Measurements from ENCODE around the gene TMEM247. TPM values are rescaled to one million over a fixed set of nuclear protein-coding genes. Genes with fewer than 3 reads are reported as not detected.

The TMEM247 gene
- total and polyA plus RNA-seq, 2 donors (not counting 1 experiment from before 2014, with no cell fraction given) = not detected

GRCh38 chr2:46458763-46459500, 20.4 kb upstream of the TMEM247 start:
- Histone ChIP-seq H3K9me3 (ENCODE audit: control insufficient read depth, insufficient read depth, low read depth, low read length) (no peaks in the 10 kb centered on the region), H3K27me3 (ENCODE audit: control insufficient read depth, insufficient read depth, low read length) (no peaks in the 10 kb centered on the region)

DNA sequence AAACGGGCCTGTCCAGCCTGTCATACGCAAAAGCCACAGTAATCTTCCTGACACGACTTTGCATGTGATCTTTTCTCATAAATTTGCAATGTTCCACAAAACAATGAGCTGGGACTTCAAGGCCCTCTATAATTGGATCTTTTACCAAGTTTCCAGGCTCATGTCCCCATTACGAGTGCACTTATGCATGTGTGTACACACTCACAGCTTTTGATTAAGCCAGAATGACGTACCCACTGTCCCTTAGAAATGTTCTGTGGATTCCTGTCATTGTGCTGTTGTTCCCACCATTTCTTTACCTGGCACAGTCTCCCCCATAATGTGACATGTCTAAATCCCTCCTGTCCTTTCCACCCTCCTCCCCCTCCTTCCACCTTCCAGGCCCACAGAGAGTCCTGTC, 19.7 kb upstream of the TMEM247 start:
- H3K27ac ChIP-seq (ENCODE audit: insufficient read depth, low read length) = no peak overlapping the region
- no peak overlapping the region for H2AFZ ChIP-seq (ENCODE audit: low read length)
- H3K9ac ChIP-seq (ENCODE audit: insufficient read depth, low read length) = no peak overlapping the region
- TF ChIP-seq EZH2 (IDR thresholded peaks at IDR 0.05; ENCODE audit: low read length, missing control alignments) = no peak
- TF ChIP-seq, protein P1, sequence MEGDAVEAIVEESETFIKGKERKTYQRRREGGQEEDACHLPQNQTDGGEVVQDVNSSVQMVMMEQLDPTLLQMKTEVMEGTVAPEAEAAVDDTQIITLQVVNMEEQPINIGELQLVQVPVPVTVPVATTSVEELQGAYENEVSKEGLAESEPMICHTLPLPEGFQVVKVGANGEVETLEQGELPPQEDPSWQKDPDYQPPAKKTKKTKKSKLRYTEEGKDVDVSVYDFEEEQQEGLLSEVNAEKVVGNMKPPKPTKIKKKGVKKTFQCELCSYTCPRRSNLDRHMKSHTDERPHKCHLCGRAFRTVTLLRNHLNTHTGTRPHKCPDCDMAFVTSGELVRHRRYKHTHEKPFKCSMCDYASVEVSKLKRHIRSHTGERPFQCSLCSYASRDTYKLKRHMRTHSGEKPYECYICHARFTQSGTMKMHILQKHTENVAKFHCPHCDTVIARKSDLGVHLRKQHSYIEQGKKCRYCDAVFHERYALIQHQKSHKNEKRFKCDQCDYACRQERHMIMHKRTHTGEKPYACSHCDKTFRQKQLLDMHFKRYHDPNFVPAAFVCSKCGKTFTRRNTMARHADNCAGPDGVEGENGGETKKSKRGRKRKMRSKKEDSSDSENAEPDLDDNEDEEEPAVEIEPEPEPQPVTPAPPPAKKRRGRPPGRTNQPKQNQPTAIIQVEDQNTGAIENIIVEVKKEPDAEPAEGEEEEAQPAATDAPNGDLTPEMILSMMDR (conservative IDR thresholded peaks at IDR 0.05 in 1 of 2, IDR thresholded peaks at IDR 0.05 in 1 of 2; ENCODE audit: low read depth in 1 of 2, low read length in 2 of 2) = no peak
- H3K79me2 ChIP-seq (ENCODE audit: control insufficient read depth, insufficient read depth, low read length) = no peaks in the 10 kb centered on the region
- H3K4me1 ChIP-seq (ENCODE audit: control insufficient read depth, extremely low read depth, insufficient read depth, low read length) = peaks cover 3% of the 10 kb centered on the region
- no peak overlapping the region for H3K4me3 ChIP-seq (replicated peaks in 1 of 4; ENCODE audit: control extremely low read depth in 1 of 4, insufficient read depth in 1 of 4, low read depth in 3 of 4, low read length in 4 of 4)
- H3K4me2 ChIP-seq (ENCODE audit: extremely low read depth, insufficient read depth, low read length) = no peak overlapping the region
- H3K27me3 ChIP-seq (ENCODE audit: control insufficient read depth, insufficient read depth, low read length) = no peaks in the 10 kb centered on the region
- no peaks in the 10 kb centered on the region for H3K9me3 ChIP-seq (ENCODE audit: control insufficient read depth, insufficient read depth, low read depth, low read length)
- H3K36me3 ChIP-seq (ENCODE audit: control insufficient read depth, insufficient read depth, low read length) = no peaks in the 10 kb centered on the region
- no peak for DNase-seq (ENCODE audit: low read depth in 2 of 2)
- no peaks in the 10 kb centered on the region for H4K20me1 ChIP-seq (ENCODE audit: control insufficient read depth, extremely low read depth, insufficient read depth, low read length)

More at GRCh38 chr2:46458763-46459500, 20.4 kb upstream of the TMEM247 start:
- DNase-seq (ENCODE audit: low read depth in 2 of 2) = peak in 1 of 2 donors; percentile 46
- TF ChIP-seq, protein P1 (conservative IDR thresholded peaks at IDR 0.05 in 1 of 2, IDR thresholded peaks at IDR 0.05 in 1 of 2; ENCODE audit: low read depth in 1 of 2, low read length in 2 of 2) = no peak
- TF ChIP-seq EZH2 (IDR thresholded peaks at IDR 0.05; ENCODE audit: low read length, missing control alignments) = no peak
- Histone ChIP-seq H2AFZ (ENCODE audit: low read length) (no peak overlapping the region), H3K79me2 (ENCODE audit: control insufficient read depth, insufficient read depth, low read length) (no peaks in the 10 kb centered on the region), H3K9ac (ENCODE audit: insufficient read depth, low read length) (no peak overlapping the region), H3K36me3 (ENCODE audit: control insufficient read depth, insufficient read depth, low read length) (no peaks in the 10 kb centered on the region), H3K4me1 (ENCODE audit: control insufficient read depth, extremely low read depth, insufficient read depth, low read length) (peaks cover 3% of the 10 kb centered on the region), H3K4me3 (replicated peaks in 1 of 4; ENCODE audit: control extremely low read depth in 1 of 4, insufficient read depth in 1 of 4, low read depth in 3 of 4, low read length in 4 of 4) (no peak overlapping the region), H4K20me1 (ENCODE audit: control insufficient read depth, extremely low read depth, insufficient read depth, low read length) (no peaks in the 10 kb centered on the region), H3K27ac (ENCODE audit: insufficient read depth, low read length) (no peak overlapping the region), H3K4me2 (ENCODE audit: extremely low read depth, insufficient read depth, low read length) (no peak overlapping the region)

DNA sequence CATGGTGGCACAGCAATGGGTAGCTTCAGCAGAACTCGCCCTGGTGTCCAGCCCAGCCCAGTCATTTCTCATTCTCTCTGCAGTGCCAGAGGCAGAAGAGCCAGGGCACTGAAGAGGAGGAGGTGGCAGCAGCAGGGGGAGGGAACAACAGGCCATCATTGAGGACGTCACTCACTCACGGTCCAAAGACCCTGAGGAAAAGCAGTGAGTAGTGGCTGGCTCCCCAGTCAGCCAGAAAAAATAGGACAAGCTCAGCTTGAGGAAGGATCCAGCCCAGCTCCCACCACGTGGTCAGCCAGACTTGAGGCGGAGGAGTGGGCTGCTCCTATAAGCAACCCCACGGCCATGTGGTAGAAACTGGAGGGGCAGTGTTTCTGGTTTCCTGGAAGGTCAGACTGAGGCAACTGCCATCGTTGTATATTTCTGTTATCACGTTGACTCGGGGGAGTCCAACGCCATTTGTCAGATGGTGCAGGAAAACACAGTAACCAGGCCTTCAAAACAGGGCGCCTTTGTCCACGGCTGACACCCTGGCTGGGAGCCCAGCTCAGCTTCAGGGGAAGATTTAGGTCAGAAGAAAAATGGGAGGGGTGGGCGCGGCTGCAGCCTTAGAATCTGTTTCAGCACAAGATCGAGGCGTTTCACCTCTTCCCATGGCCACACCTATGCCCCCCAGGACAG, 19.0 kb upstream of the TMEM247 start:
- no peak overlapping the region for H3K27ac ChIP-seq (ENCODE audit: insufficient read depth, low read length)
- no peak overlapping the region for H2AFZ ChIP-seq (ENCODE audit: low read length)

More for the DNA sequence above, 19.0 kb upstream of the TMEM247 start:
- H3K4me2 ChIP-seq (ENCODE audit: extremely low read depth, insufficient read depth, low read length) = no peak overlapping the region
- H3K4me3 ChIP-seq (replicated peaks in 1 of 4; ENCODE audit: control extremely low read depth in 1 of 4, insufficient read depth in 1 of 4, low read depth in 3 of 4, low read length in 4 of 4) = no peak overlapping the region
- H3K9me3 ChIP-seq (ENCODE audit: control insufficient read depth, insufficient read depth, low read depth, low read length) = no peaks in the 10 kb centered on the region
- H3K36me3 ChIP-seq (ENCODE audit: control insufficient read depth, insufficient read depth, low read length) = no peaks in the 10 kb centered on the region
- peaks cover 3% of the 10 kb centered on the region for H3K4me1 ChIP-seq (ENCODE audit: control insufficient read depth, extremely low read depth, insufficient read depth, low read length)
- no peaks in the 10 kb centered on the region for H3K79me2 ChIP-seq (ENCODE audit: control insufficient read depth, insufficient read depth, low read length)
- peak in 1 of 2 donors; percentile 54 for DNase-seq (ENCODE audit: low read depth in 2 of 2)
- TF ChIP-seq, protein P1 (conservative IDR thresholded peaks at IDR 0.05 in 1 of 2, IDR thresholded peaks at IDR 0.05 in 1 of 2; ENCODE audit: low read depth in 1 of 2, low read length in 2 of 2) = no peak
- no peak for TF ChIP-seq EZH2 (IDR thresholded peaks at IDR 0.05; ENCODE audit: low read length, missing control alignments)
- H3K27me3 ChIP-seq (ENCODE audit: control insufficient read depth, insufficient read depth, low read length) = no peaks in the 10 kb centered on the region
- H3K9ac ChIP-seq (ENCODE audit: insufficient read depth, low read length) = no peak overlapping the region
- no peaks in the 10 kb centered on the region for H4K20me1 ChIP-seq (ENCODE audit: control insufficient read depth, extremely low read depth, insufficient read depth, low read length)
